Hematopoietic multipotent progenitor cell treated with erythropoietin and hydrocortisone succinate and interleukin-3 and kit ligand, for 6 days (in vitro differentiated cells): Measurements from ENCODE around the gene INVS.
"Not testable (repeated sequence)": the region's sequence is repeated elsewhere in the genome, so short reads cannot be mapped to it uniquely, and the experiment has no call there.

Experiments
- DNase-seq: peaks from one replicate; pipeline ENCODE4 v3.0.0-alpha.2; 2015

Gene INVS

GRCh38 chr9:100206899-100207298 is 107.9 kb downstream of the INVS start:
- no peak for DNase-seq

DNA sequence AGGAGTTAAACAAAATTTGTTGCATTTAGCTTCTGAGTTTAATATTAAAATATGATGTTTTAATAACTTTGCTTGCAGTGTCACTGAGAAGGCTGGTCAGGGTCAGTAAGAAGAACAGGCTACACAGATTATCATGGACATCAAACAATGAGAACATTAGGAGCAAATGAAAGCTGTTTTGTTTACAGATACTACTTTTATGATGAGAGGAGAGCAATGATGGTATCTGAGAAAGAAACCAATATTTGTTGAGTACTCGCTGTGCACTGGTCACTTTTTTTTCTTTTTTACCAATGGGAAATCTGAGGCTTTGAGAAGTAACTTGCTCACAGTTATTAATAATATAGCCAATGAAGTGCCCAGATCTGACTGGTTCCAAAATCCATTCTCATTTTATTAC is 109.6 kb downstream of the INVS start:
- no peak for DNase-seq

- DNase-seq = no peak
Measured at GRCh38 chr9:100211476-100211875, 112.4 kb downstream of the INVS start.

GRCh38 chr9:100213730-100214477 is 114.9 kb downstream of the INVS start:
- no peak for DNase-seq

- peak; percentile 86 for DNase-seq
Measured at GRCh38 chr9:100216178-100216787, 117.2 kb downstream of the INVS start.

GRCh38 chr9:100217536-100217935 is 118.5 kb downstream of the INVS start:
- DNase-seq = no peak

- no peak for DNase-seq
Measured at GRCh38 chr9:100219347-100219746, 120.3 kb downstream of the INVS start.

DNA sequence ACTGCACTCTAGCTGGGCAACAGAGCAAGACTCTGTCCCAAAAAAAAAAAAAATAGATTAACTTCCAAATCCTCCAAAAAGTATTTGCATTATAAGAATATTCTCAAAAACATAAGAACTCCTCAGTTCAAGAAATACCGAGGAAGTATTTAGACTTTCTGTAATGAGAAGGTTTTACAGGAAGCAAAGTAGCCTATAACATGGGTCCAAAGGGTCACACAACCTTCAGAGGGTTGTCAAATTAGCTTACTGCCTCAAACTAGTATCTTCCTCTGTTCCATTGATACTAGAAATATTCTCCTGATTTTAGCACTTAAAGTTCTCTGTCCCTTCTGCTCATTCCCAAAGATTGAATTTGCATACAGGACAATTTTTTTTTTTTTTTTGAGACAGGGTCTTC is 121.9 kb downstream of the INVS start:
- no peak for DNase-seq

GRCh38 chr9:100221538-100221937 is 122.5 kb downstream of the INVS start:
- no peak for DNase-seq

GRCh38 chr9:100222674-100223073 is 123.6 kb downstream of the INVS start:
- DNase-seq = peak; percentile 55

GRCh38 chr9:100227636-100228035 is 128.6 kb downstream of the INVS start:
- no peak for DNase-seq

DNA sequence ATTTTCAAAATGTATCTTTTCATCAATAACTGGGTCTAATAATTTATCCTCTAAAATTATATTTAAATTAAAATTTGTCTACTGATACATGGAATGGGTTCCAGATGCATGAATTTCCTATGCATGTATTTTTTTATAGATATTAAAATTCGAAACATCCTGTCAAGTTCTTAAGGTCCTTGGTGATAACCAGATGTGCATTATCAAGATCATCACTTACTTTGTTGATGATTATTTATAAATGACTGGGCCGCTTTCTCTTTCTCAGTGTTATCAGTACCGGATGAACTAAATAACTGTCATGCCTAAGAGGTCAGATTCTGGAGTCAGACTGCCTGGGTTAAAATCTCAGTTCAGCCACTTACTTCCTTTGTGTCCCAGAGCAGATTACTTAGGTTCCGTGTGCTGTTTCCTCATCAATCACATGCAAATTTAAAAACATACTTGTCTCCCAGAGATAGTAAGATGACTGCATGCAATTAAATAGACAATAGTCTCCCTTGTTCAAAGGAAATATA is 129.4 kb downstream of the INVS start:
- peak; percentile 33 for DNase-seq

GRCh38 chr9:100229136-100229535 is 130.1 kb downstream of the INVS start:
- DNase-seq = no peak

DNA sequence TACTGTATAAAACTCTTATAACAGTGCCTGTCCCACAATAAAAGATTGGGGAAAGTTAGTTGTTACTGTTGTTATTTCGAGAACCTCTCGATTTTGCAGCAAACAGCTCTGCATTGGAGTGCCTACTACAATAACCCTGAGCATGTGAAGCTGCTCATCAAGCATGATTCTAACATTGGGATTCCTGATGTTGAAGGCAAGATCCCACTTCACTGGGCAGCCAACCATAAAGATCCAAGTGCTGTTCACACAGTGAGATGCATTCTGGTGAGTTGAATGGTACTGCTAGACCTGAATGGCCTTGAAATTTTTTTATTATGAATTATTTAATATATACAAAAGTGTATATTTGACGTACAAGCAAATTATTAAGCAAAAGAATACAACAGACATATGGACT is 130.5 kb downstream of the INVS start:
- DNase-seq = no peak

- not testable (repeated sequence) for DNase-seq
Measured at GRCh38 chr9:100236986-100237385, 137.9 kb downstream of the INVS start.

GRCh38 chr9:100240512-100240911 is 141.5 kb downstream of the INVS start:
- no peak for DNase-seq

- DNase-seq = no peak
Measured at GRCh38 chr9:100267211-100267610, 168.2 kb downstream of the INVS start.

DNA sequence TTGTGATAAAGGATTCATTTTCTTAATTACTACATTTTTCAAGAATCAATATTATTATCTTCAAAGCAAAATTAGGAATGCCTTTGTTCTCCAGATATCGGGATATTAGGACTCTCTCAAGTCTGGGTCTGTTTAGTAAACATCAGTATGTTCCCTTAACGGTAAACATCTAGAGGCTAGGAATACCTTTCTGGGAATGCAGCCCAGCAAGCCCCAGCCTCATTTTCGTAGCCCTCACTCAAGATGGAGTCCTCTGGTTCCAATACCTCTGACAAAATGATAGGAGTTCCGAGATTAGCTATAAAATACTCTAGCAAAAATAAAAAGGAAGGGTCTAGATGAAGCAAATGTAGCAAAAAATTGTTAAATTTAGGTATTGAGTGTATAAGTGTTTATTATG is 169.2 kb downstream of the INVS start:
- DNase-seq = no peak

GRCh38 chr9:100269656-100270055 is 170.6 kb downstream of the INVS start:
- DNase-seq = no peak

DNA sequence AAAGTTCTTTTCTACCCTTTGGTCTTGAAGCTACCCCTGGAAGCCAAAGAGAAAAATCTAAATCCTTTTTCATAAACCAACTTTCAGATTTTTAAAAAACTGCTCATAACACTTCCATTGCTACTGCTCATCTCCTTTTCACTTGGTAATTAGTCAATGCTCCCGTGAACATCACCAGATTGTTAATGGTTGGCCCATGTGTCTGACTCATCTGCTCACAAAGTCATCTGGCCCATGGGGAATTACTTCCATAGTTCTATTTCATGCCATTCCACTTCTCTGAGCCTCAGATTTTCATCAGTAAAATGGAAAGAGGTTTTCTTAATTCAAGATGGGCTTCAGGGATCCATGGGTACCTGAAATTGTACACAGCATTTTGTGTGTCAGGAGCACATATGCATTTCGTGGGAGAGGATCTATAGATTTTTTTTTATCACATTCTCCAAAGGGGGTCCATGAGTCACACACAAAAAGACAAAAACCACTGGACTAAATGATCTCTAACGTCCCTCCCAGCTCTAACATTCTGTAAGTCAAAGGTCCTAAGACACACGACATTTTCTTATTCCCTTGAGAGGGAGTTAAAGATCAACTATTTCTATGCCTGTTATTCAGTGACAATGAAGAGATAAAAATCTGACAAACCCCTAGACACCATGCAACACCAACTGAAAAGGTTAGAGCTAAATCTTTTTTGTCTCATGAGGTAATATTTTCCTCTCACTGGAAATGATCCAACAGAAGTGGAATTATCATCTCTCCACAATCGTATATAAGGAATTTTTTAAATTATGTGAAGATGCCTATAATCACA is 178.3 kb downstream of the INVS start:
- no peak for DNase-seq

DNA sequence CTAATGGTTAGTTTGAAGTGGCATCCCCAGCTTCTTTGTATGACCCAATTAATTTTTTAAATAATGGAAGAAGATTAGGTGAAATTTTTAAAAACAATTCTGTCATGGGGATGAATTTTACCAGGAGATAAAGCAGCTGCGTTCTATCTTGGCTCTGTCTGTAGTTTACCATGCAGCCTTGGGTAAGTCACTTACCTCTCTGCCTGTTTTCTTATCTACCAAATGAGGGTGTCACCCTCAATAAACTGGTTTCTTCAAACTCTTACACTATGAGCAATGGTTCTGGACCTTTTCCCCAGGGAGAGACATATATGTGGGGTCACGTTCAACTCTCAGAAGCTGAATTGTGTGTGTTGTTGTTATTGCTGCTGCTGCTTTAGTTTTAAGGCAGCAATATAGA is 182.0 kb downstream of the INVS start:
- peak; percentile 79 for DNase-seq

- DNase-seq = peak; percentile 71
Measured at GRCh38 chr9:100281676-100282387, 182.8 kb downstream of the INVS start.

GRCh38 chr9:100282388-100282719 is 183.3 kb downstream of the INVS start:
- DNase-seq = no peak
